Measurements from ENCODE around the gene SLC39A5. TPM values are rescaled to one million over a fixed set of nuclear protein-coding genes. Genes with fewer than 3 reads are reported as not detected.

SLC39A5 gene
- total and polyA plus RNA-seq, 2 of the 8 experiments (the other 6 are each of a cell fraction or from before 2014, with no cell fraction given), result 0.27 TPM; not detected in 1

DNA sequence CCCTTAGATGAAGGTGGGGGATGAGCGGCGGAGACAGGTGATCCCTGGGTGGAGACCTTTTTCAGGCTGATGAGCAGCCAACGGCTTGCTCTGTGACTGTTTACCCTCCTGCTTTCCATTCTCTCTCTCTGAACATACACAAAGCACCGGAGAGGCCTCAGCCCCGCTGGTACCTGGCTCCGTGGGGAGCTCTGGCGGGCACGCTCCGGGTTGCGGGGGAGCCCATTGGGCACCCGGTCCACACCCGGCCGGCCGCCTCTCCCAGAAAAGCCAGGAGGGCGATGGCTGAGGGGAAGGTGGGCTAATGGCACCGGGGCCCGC is 41.1 kb upstream of the SLC39A5 start:
- H3K18ac ChIP-seq (ENCODE audit: extremely low read depth, low read length), result peak overlapping the region; percentile 68; the same call in 1 of the 2 replicates
- DNase-seq (ENCODE audit: low read depth in 1 of 2, low spot score in 2 of 2), result peak in 1 of 2 experiments; percentile 73
- peaks cover 2 to 8% (median 4%) of the 10 kb centered on the region in 4 experiments; a peak in 3 of 7 replicates for H3K4me1 ChIP-seq (replicated peaks in 1 of 4; ENCODE audit: control insufficient read depth in 3 of 4, insufficient read depth in 4 of 4, low read length in 3 of 4)
- H2BK12ac ChIP-seq (ENCODE audit: low read depth, low read length), result no peak overlapping the region
- H4K8ac ChIP-seq (ENCODE audit: extremely low read depth, insufficient read depth, low read length), result peak overlapping the region; percentile 86
- peak overlapping the region; percentile 27 for H3K56ac ChIP-seq (replicated peaks; ENCODE audit: insufficient read length, low read depth, low read length)
- H2BK5ac ChIP-seq (ENCODE audit: low read depth, low read length), result peak overlapping the region; percentile 87
- H2BK120ac ChIP-seq (replicated peaks; ENCODE audit: low read depth, low read length), result no peak overlapping the region
- peaks cover 17 to 30% (median 24%) of the 10 kb centered on the region in 4 experiments for H3K36me3 ChIP-seq (ENCODE audit: control insufficient read depth in 2 of 4, insufficient read depth in 4 of 4, low read length in 3 of 4)
- no peaks in the 10 kb centered on the region for H3K27me3 ChIP-seq (replicated peaks in 1 of 4; ENCODE audit: control insufficient read depth in 3 of 4, extremely low read depth in 1 of 4, insufficient read depth in 3 of 4, low read length in 3 of 4)
- H3K79me2 ChIP-seq (ENCODE audit: control insufficient read depth in 1 of 2, insufficient read depth in 2 of 2, low read length in 2 of 2), result peaks cover 14 to 31% of the 10 kb centered on the region in 2 experiments
- POLR2A ChIA-PET (ENCODE audit: partially characterized antibody), result interaction anchor here (1.0 to 26.3 kb wide), 14 partner anchors 11 to 448 kb away, joined by 3 to 656 read pairs (median 16); partner anchors contain the start of genes CNPY2, COQ10A, MYL6 and PA2G4
- H4K5ac ChIP-seq (ENCODE audit: insufficient read length, low read depth, low read length), result peak overlapping the region; percentile 4
- H2BK15ac ChIP-seq (ENCODE audit: low read length), result no peak overlapping the region
- 1% methylated on average over 17 of the region's 17 CpGs; no CpG with 5 or more reads in 1 of the 2 experiments for WGBS, 2 experiments (ENCODE audit: extremely low coverage in 1 of 2, insufficient coverage in 1 of 2, insufficient read length in 1 of 2, insufficient replicate concordance in 2 of 2, low coverage in 1 of 2, low lambda C conversion rate in 2 of 2, missing lambda C conversion rate in 1 of 2)
- peak overlapping the region; percentile 76 for H3K27ac ChIP-seq (ENCODE audit: low read depth, low read length)
- no peak for FAIRE-seq
- H4K20me1 ChIP-seq (replicated peaks in 1 of 2; ENCODE audit: control insufficient read depth in 1 of 2, insufficient read depth in 2 of 2, low read length in 2 of 2), result peaks cover 0 to 4% of the 10 kb centered on the region in 2 experiments
- H3K79me1 ChIP-seq (ENCODE audit: low read depth, low read length), result peaks cover 3% of the 10 kb centered on the region; the same call in 1 of the 2 replicates
- no peak overlapping the region for H3K23ac ChIP-seq (ENCODE audit: insufficient read length)
- H2BK20ac ChIP-seq (ENCODE audit: low read length), result no peak overlapping the region
- no peak overlapping the region for H2AFZ ChIP-seq (ENCODE audit: low read length)
- peak overlapping the region; percentile 62 for H4K91ac ChIP-seq (replicated peaks; ENCODE audit: insufficient read length, low read length)
- H3K14ac ChIP-seq (ENCODE audit: insufficient read length), result peak overlapping the region; percentile 6
- H2AK5ac ChIP-seq (ENCODE audit: low read depth, low read length), result no peak overlapping the region
- H3K23me2 ChIP-seq (ENCODE audit: low read depth, low read length), result peaks cover 11% of the 10 kb centered on the region
- no peaks in the 10 kb centered on the region for H3K9me3 ChIP-seq (ENCODE audit: insufficient read depth in 2 of 2, low read depth in 1 of 2, low read length in 1 of 2)
- H3K9ac ChIP-seq (replicated peaks in 1 of 4; ENCODE audit: extremely low read depth in 1 of 4, low read depth in 3 of 4, low read length in 3 of 4), result peak overlapping the region; percentile 85 to 89 (median 86)
- CTCF ChIA-PET (ENCODE audit: partially characterized antibody), result interaction anchor here (0.5 to 6.2 kb wide), 26 partner anchors 8 to 144 kb away, joined by 3 to 111 read pairs (median 6); partner anchors contain the start of genes ANKRD52, COQ10A, ESYT1 and MYL6
- TF ChIP-seq POLR2A (IDR thresholded peaks at IDR 0.05; ENCODE audit: control extremely low read depth in 1 of 2, low read depth in 2 of 2, low read length in 2 of 2) (peak in 1 of 2 experiments; percentile 66; a peak in 2 of 3 replicates), NRF1 (IDR thresholded peaks at IDR 0.05; ENCODE audit: low read depth, low read length) (no peak), YY1 (IDR thresholded peaks at IDR 0.05; ENCODE audit: low read depth, low read length) (0 out of 2 replicates have a peak, but pooled peaks have one; percentile 1), ASH2L (IDR thresholded peaks at IDR 0.05; ENCODE audit: low read length) (peak; percentile 36), NANOG (IDR thresholded peaks at IDR 0.05; ENCODE audit: insufficient read depth, low read depth, low read length, poor library complexity, severe bottlenecking) (no peak), SIN3A (conservative IDR thresholded peaks at IDR 0.05 in 1 of 2, IDR thresholded peaks at IDR 0.05 in 1 of 2; ENCODE audit: low read depth in 1 of 2, low read length in 2 of 2) (0 out of 4 replicates have a peak, but pooled peaks have one; percentile 32 to 46), CHD1 (IDR thresholded peaks at IDR 0.05; ENCODE audit: low read depth, low read length) (no peak)
- H3K4me3 ChIP-seq (ENCODE audit: extremely low read depth in 1 of 4, insufficient read depth in 2 of 4, low read depth in 3 of 4, low read length in 4 of 4), result peak overlapping the region; percentile 82 to 95 (median 90)
- no peak overlapping the region for H3K4ac ChIP-seq (replicated peaks; ENCODE audit: insufficient read length, low read depth, low read length)
- peak overlapping the region; percentile 81 to 96 for H3K4me2 ChIP-seq (ENCODE audit: insufficient read depth in 1 of 2, low read depth in 2 of 2, low read length in 2 of 2)
